ENCODE results near the gene ATP8B3.
"Not testable (repeated sequence)": the region's sequence is repeated elsewhere in the genome, so short reads cannot be mapped to it uniquely, and the experiment has no call there.

ATP8B3 gene

GRCh38 chr19:1814391-1814790, 2.3 kb upstream of the ATP8B3 start:
- DNase-seq, result no peak

GRCh38 chr19:1813192-1814182, 1.4 kb upstream of the ATP8B3 start:
- DNase-seq, result no peak

- peak; percentile 97 for DNase-seq
Observed at GRCh38 chr19:1812426-1813191, 533 bp upstream of the ATP8B3 start.

- peak; percentile 42 for DNase-seq
Observed at GRCh38 chr19:1811472-1811894, 593 bp downstream of the ATP8B3 start.

GRCh38 chr19:1810439-1811160, 1.5 kb downstream of the ATP8B3 start:
- DNase-seq, result no peak

- DNase-seq, result no peak
Observed at GRCh38 chr19:1809678-1810077, 2.4 kb downstream of the ATP8B3 start.

GRCh38 chr19:1808395-1808731, 3.7 kb downstream of the ATP8B3 start:
- DNase-seq, result no peak

GRCh38 chr19:1807695-1808394, 4.2 kb downstream of the ATP8B3 start:
- no peak for DNase-seq

- no peak for DNase-seq
Observed at GRCh38 chr19:1807030-1807694, 4.9 kb downstream of the ATP8B3 start.

GRCh38 chr19:1806184-1807029, 5.7 kb downstream of the ATP8B3 start:
- DNase-seq, result no peak

GRCh38 chr19:1805401-1806183, 6.5 kb downstream of the ATP8B3 start:
- no peak for DNase-seq

- no peak for DNase-seq
Observed at GRCh38 chr19:1804858-1805257, 7.2 kb downstream of the ATP8B3 start.

GRCh38 chr19:1799695-1800342, 12.3 kb downstream of the ATP8B3 start:
- DNase-seq, result no peak

GRCh38 chr19:1797313-1797712, 14.8 kb downstream of the ATP8B3 start:
- not testable (repeated sequence) for DNase-seq

GRCh38 chr19:1796395-1797142, 15.5 kb downstream of the ATP8B3 start:
- DNase-seq, result no peak

GRCh38 chr19:1794424-1795172, 17.5 kb downstream of the ATP8B3 start:
- no peak for DNase-seq

GRCh38 chr19:1791879-1792278, 20.2 kb downstream of the ATP8B3 start:
- DNase-seq, result no peak
